Stimulated activated naive CD8-positive, alpha-beta T cell treated with anti-CD3 and anti-CD28 coated beads, Interleukin-15, amount 100 ng/mL, for 72 hours (primary cell): ENCODE measurements around the gene SMAD6.

Experiments
- ATAC-seq: fragments of 150-1000 bp; cut with Tn5 transposase; 2 replicates; pipeline ENCODE4 v1.10.0; 2021; ENCODE audit warnings: mild to moderate bottlenecking, moderate library complexity
- DNase-seq, 2 donors: peaks; one replicate each; pipeline ENCODE4 v3.0.0; 2021 to 2022
- H3K27ac Mint-ChIP-seq, 2 donors: one replicate each; pipeline ENCODE4 v1.8.0; 2022; ENCODE audit warnings: mild to moderate bottlenecking in 2 of 2, mixed read lengths in 2 of 2, moderate library complexity in 2 of 2
- H3K27me3 Mint-ChIP-seq: one replicate; pipeline ENCODE4 v1.8.0; 2022; ENCODE audit warnings: mixed read lengths
- H3K4me1 Mint-ChIP-seq: one replicate; pipeline ENCODE4 v1.8.0; 2022; ENCODE audit warnings: mild to moderate bottlenecking, mixed read lengths
- H3K4me3 Mint-ChIP-seq, 2 donors: one replicate each; pipeline ENCODE4 v1.8.0; 2022; ENCODE audit warnings: mild to moderate bottlenecking in 2 of 2, mixed read lengths in 2 of 2, moderate library complexity in 1 of 2
- H3K9me3 Mint-ChIP-seq, 2 donors: one replicate each; pipeline ENCODE4 v1.8.0; 2022; ENCODE audit warnings: mixed read lengths in 2 of 2

Gene SMAD6

DNA sequence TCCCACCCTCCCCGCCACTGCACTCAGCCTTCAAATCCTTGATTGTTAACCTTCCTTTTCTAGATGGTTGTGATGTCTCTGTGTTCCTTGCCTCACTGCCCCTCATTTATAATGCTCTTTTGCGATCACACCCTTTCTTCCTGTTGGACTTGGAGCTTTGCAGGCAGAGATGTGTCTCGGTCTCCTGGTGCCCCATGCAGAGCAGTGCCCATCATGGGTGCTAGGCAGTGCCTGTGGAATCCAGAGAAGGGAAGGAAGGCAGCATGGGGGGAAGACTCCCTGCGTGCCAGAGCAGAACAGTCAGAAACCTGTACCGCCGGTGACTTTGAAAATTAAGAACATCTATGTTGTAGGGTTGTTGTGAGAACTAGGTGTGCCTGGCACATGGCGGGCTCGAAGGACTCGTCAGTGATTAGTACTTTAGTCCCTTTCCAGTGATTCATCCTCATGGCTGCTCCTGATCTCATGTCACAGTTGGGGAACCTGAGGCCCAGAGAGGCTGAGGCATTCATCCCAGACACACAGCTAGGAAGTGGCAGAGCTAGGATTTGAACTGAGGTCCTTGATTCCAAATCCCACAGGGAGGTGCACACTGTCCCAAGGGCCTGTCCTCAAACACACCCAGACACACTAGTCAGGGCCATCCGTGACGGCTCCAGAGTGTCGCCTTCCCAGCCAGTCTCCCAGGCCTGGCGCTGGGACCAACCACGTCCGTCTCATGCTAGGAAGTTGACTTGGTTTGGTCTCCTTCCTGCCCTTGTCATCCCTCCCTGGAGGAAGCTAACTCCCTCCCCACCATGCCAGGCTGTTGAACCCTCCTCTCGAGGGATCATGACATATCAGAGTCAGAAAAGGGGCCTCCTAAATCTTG lies 58.3 kb downstream of the SMAD6 start:
- Mint-ChIP-seq H3K4me3 (no peak overlapping the region), H3K27me3 (peaks cover 54% of the 10 kb centered on the region), H3K27ac (no peak overlapping the region), H3K4me1 (peaks cover under 1% of the 10 kb centered on the region), H3K9me3 (peaks cover under 1 to 3% of the 10 kb centered on the region in 2 donors)
- ATAC-seq (no peak), DNase-seq (no peak)

- ATAC-seq, result no peak
- Mint-ChIP-seq H3K9me3 (no peaks in the 10 kb centered on the region), H3K4me3 (no peak overlapping the region), H3K27ac (no peak overlapping the region), H3K27me3 (peaks cover 61% of the 10 kb centered on the region), H3K4me1 (peaks cover 8% of the 10 kb centered on the region)
- DNase-seq, result no peak
Observed at GRCh38 chr15:66760968-66761725, 59.1 kb downstream of the SMAD6 start.

DNA sequence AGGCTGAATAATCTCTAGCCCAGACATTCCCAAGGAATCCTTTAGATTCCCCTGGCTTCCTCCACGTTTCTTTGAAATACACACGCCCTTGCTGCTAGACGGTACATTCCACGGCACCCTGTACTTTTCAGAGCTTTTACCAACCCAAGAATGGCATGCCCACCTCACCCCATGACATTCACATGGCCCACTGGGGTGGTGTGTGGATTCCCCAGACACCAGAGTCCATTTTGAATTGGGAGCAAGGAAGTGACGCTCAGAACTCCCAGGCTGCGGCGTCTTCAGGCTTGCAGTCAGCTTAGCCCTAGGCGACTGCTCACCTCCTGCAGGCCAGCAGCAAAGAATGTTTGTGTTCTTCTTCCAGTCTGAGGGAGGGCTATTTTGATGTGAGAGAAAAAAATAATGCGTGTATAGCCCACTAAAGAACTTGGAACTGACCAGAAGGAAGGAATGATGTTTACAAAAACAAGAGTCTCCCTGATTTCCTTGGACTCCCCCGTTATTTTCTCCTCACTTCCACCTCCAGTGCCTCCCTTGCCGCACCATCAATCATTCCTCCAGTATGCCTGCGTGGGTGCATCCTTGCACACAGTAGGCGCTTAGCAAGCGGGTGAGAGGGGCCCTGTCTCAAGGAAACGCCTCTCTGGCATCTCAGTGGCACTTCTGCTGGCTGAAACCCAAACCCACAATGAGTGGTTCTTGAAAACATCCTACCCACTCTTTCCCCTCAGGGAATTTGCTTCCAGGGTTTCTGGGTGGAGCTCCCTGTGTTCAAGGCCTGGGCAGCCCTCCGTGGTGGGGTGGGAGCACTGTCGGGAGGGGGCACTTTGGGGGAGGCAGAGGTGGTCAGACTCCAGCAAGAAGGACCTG lies 59.9 kb downstream of the SMAD6 start:
- Mint-ChIP-seq H3K27ac (no peak overlapping the region), H3K9me3 (no peaks in the 10 kb centered on the region), H3K4me3 (no peak overlapping the region), H3K27me3 (peaks cover 68% of the 10 kb centered on the region), H3K4me1 (peaks cover 11% of the 10 kb centered on the region)
- no peak for DNase-seq
- no peak for ATAC-seq

- ATAC-seq (no peak), DNase-seq (no peak)
- peaks cover 11% of the 10 kb centered on the region for H3K4me1 Mint-ChIP-seq
- H3K4me3 Mint-ChIP-seq, result no peak overlapping the region
- H3K27me3 Mint-ChIP-seq, result peaks cover 68% of the 10 kb centered on the region
- no peaks in the 10 kb centered on the region for H3K9me3 Mint-ChIP-seq
- H3K27ac Mint-ChIP-seq, result peak overlapping the region in 1 of 2 donors; percentile 44
Observed at GRCh38 chr15:66763186-66764071, 61.4 kb downstream of the SMAD6 start.

GRCh38 chr15:66764072-66764786 lies 62.2 kb downstream of the SMAD6 start:
- Mint-ChIP-seq H3K9me3 (no peaks in the 10 kb centered on the region), H3K4me3 (no peak overlapping the region), H3K27ac (no peak overlapping the region), H3K4me1 (peaks cover 11% of the 10 kb centered on the region), H3K27me3 (peaks cover 71% of the 10 kb centered on the region)
- ATAC-seq (no peak), DNase-seq (no peak)

DNA sequence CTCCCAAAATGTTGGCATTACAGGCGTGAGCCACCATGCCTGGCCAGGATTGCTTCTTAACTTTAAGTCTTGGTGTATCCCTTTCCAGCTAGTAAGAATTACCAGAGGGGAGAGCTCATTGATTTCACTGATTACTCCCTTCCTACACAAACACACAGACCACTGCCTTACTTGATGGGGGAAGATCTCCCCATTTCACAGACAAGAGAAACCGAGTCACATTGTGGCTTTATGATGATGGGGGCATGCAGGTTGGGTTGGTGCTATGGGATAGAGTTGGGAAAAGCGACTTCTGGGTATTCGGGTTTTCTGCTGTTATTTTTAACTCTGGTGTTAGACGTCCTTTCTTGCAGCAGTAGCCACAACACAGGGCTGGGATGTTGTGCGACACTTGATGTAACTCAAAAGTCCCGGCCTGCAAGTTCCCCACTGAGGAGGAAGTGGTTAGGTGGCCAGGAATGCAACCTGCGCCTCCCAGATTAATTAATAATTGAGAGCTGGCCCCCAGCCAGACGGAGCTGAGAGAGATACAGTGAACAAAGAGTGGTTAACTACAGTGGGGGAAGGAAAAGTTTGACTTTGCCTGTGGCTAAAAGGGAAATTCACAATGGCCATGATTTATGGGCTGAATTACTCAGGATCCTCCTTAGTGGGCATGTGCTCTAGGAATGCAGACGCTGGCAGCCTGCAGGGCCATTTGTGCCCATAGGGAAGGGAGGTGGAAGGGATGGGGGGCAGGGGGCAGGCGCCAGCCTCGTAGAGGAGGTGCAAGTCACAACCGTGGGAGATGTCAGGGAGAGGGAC lies 63.6 kb downstream of the SMAD6 start:
- peak in 1 of 2 donors; percentile 13 for DNase-seq
- no peaks in the 10 kb centered on the region for H3K9me3 Mint-ChIP-seq

GRCh38 chr15:66766282-66767230 lies 64.5 kb downstream of the SMAD6 start:
- peaks cover 60% of the 10 kb centered on the region for H3K27me3 Mint-ChIP-seq

More for the DNA sequence above, 63.6 kb downstream of the SMAD6 start:
- H3K4me1 Mint-ChIP-seq, result peaks cover 11% of the 10 kb centered on the region
- no peak overlapping the region for H3K4me3 Mint-ChIP-seq
- peaks cover 68% of the 10 kb centered on the region for H3K27me3 Mint-ChIP-seq
- ATAC-seq, result peak; percentile 49
- peak overlapping the region in 1 of 2 donors; percentile 29 for H3K27ac Mint-ChIP-seq

GRCh38 chr15:66767240-66767659 lies 65.2 kb downstream of the SMAD6 start:
- no peaks in the 10 kb centered on the region for H3K9me3 Mint-ChIP-seq
- ATAC-seq (no peak), DNase-seq (no peak)
- H3K4me3 Mint-ChIP-seq, result no peak overlapping the region
- peaks cover 11% of the 10 kb centered on the region for H3K4me1 Mint-ChIP-seq
- peaks cover 53% of the 10 kb centered on the region for H3K27me3 Mint-ChIP-seq
- H3K27ac Mint-ChIP-seq, result no peak overlapping the region

More at GRCh38 chr15:66766282-66767230, 64.5 kb downstream of the SMAD6 start:
- Mint-ChIP-seq H3K9me3 (no peaks in the 10 kb centered on the region), H3K27ac (peak overlapping the region in 1 of 2 donors; percentile 48), H3K4me3 (no peak overlapping the region), H3K4me1 (peaks cover 11% of the 10 kb centered on the region)
- no peak for DNase-seq
- no peak for ATAC-seq

- H3K27ac Mint-ChIP-seq, result no peak overlapping the region
- H3K4me1 Mint-ChIP-seq, result peaks cover 11% of the 10 kb centered on the region
- H3K4me3 Mint-ChIP-seq, result no peak overlapping the region
- H3K27me3 Mint-ChIP-seq, result peaks cover 36% of the 10 kb centered on the region
- ATAC-seq, result no peak
- no peak for DNase-seq
- H3K9me3 Mint-ChIP-seq, result no peaks in the 10 kb centered on the region
Observed at GRCh38 chr15:66768987-66769386, 67.0 kb downstream of the SMAD6 start.

- DNase-seq (no peak), ATAC-seq (no peak)
- Mint-ChIP-seq H3K4me3 (no peak overlapping the region), H3K4me1 (peaks cover 6% of the 10 kb centered on the region), H3K27me3 (peaks cover 19% of the 10 kb centered on the region), H3K9me3 (no peaks in the 10 kb centered on the region), H3K27ac (no peak overlapping the region)
Observed at GRCh38 chr15:66770518-66771350, 68.7 kb downstream of the SMAD6 start.

- Mint-ChIP-seq H3K4me1 (peaks cover under 1% of the 10 kb centered on the region), H3K9me3 (no peaks in the 10 kb centered on the region), H3K27me3 (peaks cover 13% of the 10 kb centered on the region), H3K4me3 (no peak overlapping the region), H3K27ac (no peak overlapping the region)
- DNase-seq (no peak), ATAC-seq (no peak)
Observed at GRCh38 chr15:66771351-66771650, 69.3 kb downstream of the SMAD6 start.

- peaks cover 7% of the 10 kb centered on the region for H3K27me3 Mint-ChIP-seq
- H3K4me1 Mint-ChIP-seq, result no peaks in the 10 kb centered on the region
- ATAC-seq (no peak), DNase-seq (no peak)
- H3K27ac Mint-ChIP-seq, result no peak overlapping the region
- no peaks in the 10 kb centered on the region for H3K9me3 Mint-ChIP-seq
- no peak overlapping the region for H3K4me3 Mint-ChIP-seq
Observed at GRCh38 chr15:66772604-66773128, 70.6 kb downstream of the SMAD6 start.
